SW 1271 (cell line): Measurements from ENCODE around the gene ABHD16A.

Source experiments
- DNase-seq, 2 experiments: peaks; one replicate each; lab custom pipeline; 2025; lab: John Stamatoyannopoulos, UW

Gene ABHD16A

GRCh38 chr6:31639449-31639861, 63.7 kb downstream of the ABHD16A start:
- DNase-seq: no peak

GRCh38 chr6:31639043-31639442, 64.1 kb downstream of the ABHD16A start:
- no peak for DNase-seq
